HEK293T (cell line): ENCODE data around the gene CIITA.

ENCODE experiments used
- ARNT ChIP-seq: fragments of 450-650 bp; IDR thresholded peaks from 2 replicates; pipeline ENCODE4 v1.6.1; 2017; ENCODE audit warnings: mild to moderate bottlenecking
- BHLHE40 ChIP-seq: fragments of 450-650 bp; IDR thresholded peaks from 2 replicates; pipeline ENCODE4 v1.6.1; 2016; ENCODE audit warnings: mild to moderate bottlenecking, moderate library complexity, borderline replicate concordance
- ELF4 ChIP-seq: fragments of 450-650 bp; IDR thresholded peaks from 2 replicates; pipeline ENCODE4 v1.6.1; 2017; ENCODE audit warnings: antibody characterized with exemption
- FOXA1 ChIP-seq: fragments of 450-650 bp; IDR thresholded peaks from 2 replicates; pipeline ENCODE4 v1.6.1; 2016; ENCODE audit warnings: mild to moderate bottlenecking
- FOXK2 ChIP-seq: fragments of 450-650 bp; IDR thresholded peaks from 2 replicates; pipeline ENCODE4 v1.6.1; 2016; ENCODE audit warnings: mild to moderate bottlenecking
- FOXM1 ChIP-seq: fragments of 450-650 bp; IDR thresholded peaks from 2 replicates; pipeline ENCODE4 v1.6.1; 2017; ENCODE audit warnings: mild to moderate bottlenecking, borderline replicate concordance
- HDGF ChIP-seq: fragments of 450-650 bp; IDR thresholded peaks from 2 replicates; pipeline ENCODE4 v1.6.1; 2017; ENCODE audit warnings: antibody characterized with exemption, borderline replicate concordance
- L3MBTL2 ChIP-seq: fragments of 450-650 bp; conservative IDR thresholded peaks from 2 replicates; pipeline ENCODE4 v1.6.1; 2016; ENCODE audit warnings: mild to moderate bottlenecking
- NFRKB ChIP-seq: fragments of 450-650 bp; IDR thresholded peaks from 2 replicates; pipeline ENCODE4 v1.6.1; 2016; ENCODE audit warnings: mild to moderate bottlenecking, moderate library complexity
- PKNOX1 ChIP-seq: fragments of 450-650 bp; IDR thresholded peaks from 2 replicates; pipeline ENCODE4 v1.6.1; 2016
- SP1 ChIP-seq: fragments of 450-650 bp; IDR thresholded peaks from 2 replicates; pipeline ENCODE4 v1.6.1; 2017
- SUZ12 ChIP-seq: fragments of 450-650 bp; IDR thresholded peaks from 2 replicates; pipeline ENCODE4 v1.6.1; 2016; ENCODE audit warnings: mild to moderate bottlenecking
- ZNF384 ChIP-seq: fragments of 450-650 bp; IDR thresholded peaks from 2 replicates; pipeline ENCODE4 v1.6.1; 2016

- no peak for TF ChIP-seq NFRKB
- no peak for TF ChIP-seq ZNF384
- TF ChIP-seq SP1: no peak
- TF ChIP-seq SUZ12: no peak
- no peak for TF ChIP-seq BHLHE40
- no peak for TF ChIP-seq ARNT
- TF ChIP-seq PKNOX1: no peak
- TF ChIP-seq FOXK2: no peak
- TF ChIP-seq L3MBTL2: no peak
- TF ChIP-seq FOXM1: no peak
- no peak for TF ChIP-seq FOXA1
- TF ChIP-seq ELF4: no peak
- no peak for TF ChIP-seq HDGF
These were observed 8.9 kb upstream of the CIITA start for GRCh38 chr16:10868104-10868595.
